Measurements from ENCODE around the gene ZMIZ1. TPM values are rescaled to one million over a fixed set of nuclear protein-coding genes. Genes with fewer than 3 reads are reported as not detected.

Gene ZMIZ1
- total and polyA plus RNA-seq, 4 donors = 18.3 to 80.2 (median 42.6) TPM

- H3K27ac ChIP-seq (ENCODE audit: low read depth in 1 of 2, low read length in 1 of 2) = no peak overlapping the region
- 87 to 98% methylated on average over 2 of the region's 2 CpGs for WGBS, 2 donors
- TF ChIP-seq CTCF (IDR thresholded peaks at IDR 0.05; ENCODE audit: control extremely low read depth, extremely low read depth) = no peak
- no peak overlapping the region for H3K9ac ChIP-seq (ENCODE audit: insufficient read depth in 1 of 2, low read length in 2 of 2)
- no peak overlapping the region for H3K4me3 ChIP-seq
- no peaks in the 10 kb centered on the region for H3K4me1 ChIP-seq (ENCODE audit: control insufficient read depth in 5 of 5, insufficient read depth in 5 of 5, low read length in 5 of 5)
- peaks cover 0 to 5% (median 0%) of the 10 kb centered on the region in 4 donors for H3K9me3 ChIP-seq (ENCODE audit: control insufficient read depth in 4 of 4, insufficient read depth in 3 of 4, low read length in 3 of 4)
- no peaks in the 10 kb centered on the region for H3K27me3 ChIP-seq (ENCODE audit: control insufficient read depth in 3 of 3, insufficient read depth in 3 of 3, low read length in 2 of 3)
- no peak for ATAC-seq (ENCODE audit: insufficient read depth, low FRiP score)
- DNase-seq = no peak
- H3K36me3 ChIP-seq (ENCODE audit: control insufficient read depth in 4 of 4, insufficient read depth in 4 of 4, low read length in 4 of 4) = no peaks in the 10 kb centered on the region
Observed at GRCh38 chr10:79334573-79334972, 265.8 kb downstream of the ZMIZ1 start.

DNA sequence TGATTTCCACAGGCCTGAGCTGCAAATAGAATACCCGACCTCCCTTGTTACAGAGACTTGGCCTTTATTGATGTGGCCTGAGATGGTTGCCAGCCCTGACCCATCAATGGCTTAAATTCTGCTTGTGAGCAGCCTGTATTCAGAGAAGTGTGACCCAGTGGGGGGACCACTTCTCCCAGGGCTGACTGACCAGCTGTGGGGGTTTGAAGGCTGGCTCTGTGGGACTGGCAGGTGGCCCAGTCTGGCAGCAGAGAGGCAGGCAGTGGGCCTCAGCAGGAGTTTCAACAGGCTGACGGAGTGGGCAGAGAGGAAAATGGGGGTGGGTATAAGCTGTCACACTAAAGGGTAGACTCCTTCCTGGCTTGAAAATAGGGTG is 266.3 kb downstream of the ZMIZ1 start:
- ATAC-seq (ENCODE audit: insufficient read depth, low FRiP score) = no peak
- no peaks in the 10 kb centered on the region for H3K4me1 ChIP-seq (ENCODE audit: control insufficient read depth in 5 of 5, insufficient read depth in 5 of 5, low read length in 5 of 5)
- TF ChIP-seq CTCF (IDR thresholded peaks at IDR 0.05; ENCODE audit: control extremely low read depth, extremely low read depth) = no peak
- H3K27ac ChIP-seq (ENCODE audit: low read depth in 1 of 2, low read length in 1 of 2) = no peak overlapping the region
- no peaks in the 10 kb centered on the region for H3K36me3 ChIP-seq (ENCODE audit: control insufficient read depth in 4 of 4, insufficient read depth in 4 of 4, low read length in 4 of 4)
- no peak overlapping the region for H3K4me3 ChIP-seq
- no peak for DNase-seq
- WGBS, 2 donors = 70 to 88% methylated on average over 2 of the region's 2 CpGs
- peaks cover 0 to 5% (median 0%) of the 10 kb centered on the region in 4 donors for H3K9me3 ChIP-seq (ENCODE audit: control insufficient read depth in 4 of 4, insufficient read depth in 3 of 4, low read length in 3 of 4)
- H3K9ac ChIP-seq (ENCODE audit: insufficient read depth in 1 of 2, low read length in 2 of 2) = no peak overlapping the region
- H3K27me3 ChIP-seq (ENCODE audit: control insufficient read depth in 3 of 3, insufficient read depth in 3 of 3, low read length in 2 of 3) = no peaks in the 10 kb centered on the region

GRCh38 chr10:79335470-79336235 is 266.9 kb downstream of the ZMIZ1 start:
- no peak overlapping the region for H3K9ac ChIP-seq (ENCODE audit: insufficient read depth in 1 of 2, low read length in 2 of 2)
- 90 to 91% methylated on average over 13 of the region's 13 CpGs for WGBS, 2 donors
- no peaks in the 10 kb centered on the region for H3K4me1 ChIP-seq (ENCODE audit: control insufficient read depth in 5 of 5, insufficient read depth in 5 of 5, low read length in 5 of 5)
- H3K27ac ChIP-seq (ENCODE audit: low read depth in 1 of 2, low read length in 1 of 2) = no peak overlapping the region
- H3K36me3 ChIP-seq (ENCODE audit: control insufficient read depth in 4 of 4, insufficient read depth in 4 of 4, low read length in 4 of 4) = no peaks in the 10 kb centered on the region
- ATAC-seq (ENCODE audit: insufficient read depth, low FRiP score) (no peak), DNase-seq (no peak)
- H3K4me3 ChIP-seq = no peak overlapping the region
- H3K27me3 ChIP-seq (ENCODE audit: control insufficient read depth in 3 of 3, insufficient read depth in 3 of 3, low read length in 2 of 3) = no peaks in the 10 kb centered on the region
- peaks cover 0 to 5% (median 0%) of the 10 kb centered on the region in 4 donors for H3K9me3 ChIP-seq (ENCODE audit: control insufficient read depth in 4 of 4, insufficient read depth in 3 of 4, low read length in 3 of 4)
- TF ChIP-seq CTCF (IDR thresholded peaks at IDR 0.05; ENCODE audit: control extremely low read depth, extremely low read depth) = no peak

Measured in lung (tissue), 12 donors.